Measurements from ENCODE around the gene ATP9B.

DNA sequence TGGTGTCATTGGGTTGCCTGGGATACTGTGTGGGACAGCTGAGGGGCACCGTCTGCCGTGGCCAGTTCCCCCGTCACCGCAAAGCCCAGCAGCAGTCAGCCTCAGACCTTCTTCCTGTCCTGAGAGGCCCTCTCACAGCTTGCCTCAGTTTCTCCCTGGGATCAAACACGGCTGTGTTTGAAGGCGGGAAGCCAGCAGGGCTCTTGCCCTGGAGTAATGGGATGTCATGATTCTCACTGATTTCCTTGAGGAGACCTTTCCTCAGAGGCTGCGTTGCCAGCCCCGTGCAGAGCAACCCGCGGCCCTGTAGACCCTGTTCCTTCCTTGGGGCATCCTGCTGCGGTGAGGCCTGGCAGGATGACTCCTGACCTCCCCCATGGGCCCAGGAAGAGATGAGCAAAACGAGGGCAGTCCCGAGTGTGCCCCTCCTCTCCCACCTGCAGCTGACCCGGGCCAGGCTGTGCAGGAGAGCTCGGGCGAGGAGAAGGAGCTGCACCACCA, 312.7 kb downstream of the ATP9B start:
- TF ChIP-seq, protein P1, sequence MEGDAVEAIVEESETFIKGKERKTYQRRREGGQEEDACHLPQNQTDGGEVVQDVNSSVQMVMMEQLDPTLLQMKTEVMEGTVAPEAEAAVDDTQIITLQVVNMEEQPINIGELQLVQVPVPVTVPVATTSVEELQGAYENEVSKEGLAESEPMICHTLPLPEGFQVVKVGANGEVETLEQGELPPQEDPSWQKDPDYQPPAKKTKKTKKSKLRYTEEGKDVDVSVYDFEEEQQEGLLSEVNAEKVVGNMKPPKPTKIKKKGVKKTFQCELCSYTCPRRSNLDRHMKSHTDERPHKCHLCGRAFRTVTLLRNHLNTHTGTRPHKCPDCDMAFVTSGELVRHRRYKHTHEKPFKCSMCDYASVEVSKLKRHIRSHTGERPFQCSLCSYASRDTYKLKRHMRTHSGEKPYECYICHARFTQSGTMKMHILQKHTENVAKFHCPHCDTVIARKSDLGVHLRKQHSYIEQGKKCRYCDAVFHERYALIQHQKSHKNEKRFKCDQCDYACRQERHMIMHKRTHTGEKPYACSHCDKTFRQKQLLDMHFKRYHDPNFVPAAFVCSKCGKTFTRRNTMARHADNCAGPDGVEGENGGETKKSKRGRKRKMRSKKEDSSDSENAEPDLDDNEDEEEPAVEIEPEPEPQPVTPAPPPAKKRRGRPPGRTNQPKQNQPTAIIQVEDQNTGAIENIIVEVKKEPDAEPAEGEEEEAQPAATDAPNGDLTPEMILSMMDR (conservative IDR thresholded peaks at IDR 0.05; ENCODE audit: low read depth, low read length), result no peak
- TF ChIP-seq EZH2 (IDR thresholded peaks at IDR 0.05; ENCODE audit: borderline replicate concordance, low read depth, low read length, poor library complexity, severe bottlenecking), result no peak

Measured in A673 (cell line).